A549 (cell line): ENCODE results near the gene ROR1.

Experiments
- RNF2 ChIP-seq: fragments of 200-600 bp; sonication (generic); IDR thresholded peaks from 2 replicates; pipeline ENCODE4 v1.6.1; 2016; ENCODE audit warnings: low read depth, mild to moderate bottlenecking, antibody characterized with exemption, moderate library complexity, borderline replicate concordance
- ZFP36 ChIP-seq: fragments of 450-650 bp; IDR thresholded peaks from 2 replicates; pipeline ENCODE4 v1.6.1; 2014; ENCODE audit warnings: borderline replicate concordance; ENCODE audit not compliant: partially characterized antibody
- TF ChIP-seq, protein P1 (sequence below): fragments of >200 bp; sonication (Bioruptor Twin); formaldehyde crosslinking; IDR thresholded peaks from 3 replicates; pipeline ENCODE4 v1.5.1; 2016

DNA sequence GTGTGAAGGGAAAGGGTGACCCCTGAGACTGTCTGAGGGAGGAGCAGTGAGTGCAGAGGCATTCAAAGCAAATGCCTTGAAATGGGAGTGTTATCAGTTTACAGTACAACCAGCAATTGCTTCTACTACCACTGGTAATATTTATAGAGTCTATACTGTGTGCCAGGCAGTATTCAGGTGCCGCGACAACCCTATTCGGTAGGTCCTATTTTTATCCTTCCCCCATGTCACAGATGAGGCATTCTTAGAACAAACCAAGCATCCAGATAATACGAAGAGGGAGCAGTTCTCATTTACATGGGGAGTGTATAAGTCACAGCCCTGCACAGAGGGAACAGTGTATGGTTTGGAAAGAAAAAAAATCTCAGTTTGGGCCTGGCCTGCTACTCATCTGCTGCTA is 18.3 kb downstream of the ROR1 start:
- no peak for TF ChIP-seq ZFP36
- TF ChIP-seq, protein P1, sequence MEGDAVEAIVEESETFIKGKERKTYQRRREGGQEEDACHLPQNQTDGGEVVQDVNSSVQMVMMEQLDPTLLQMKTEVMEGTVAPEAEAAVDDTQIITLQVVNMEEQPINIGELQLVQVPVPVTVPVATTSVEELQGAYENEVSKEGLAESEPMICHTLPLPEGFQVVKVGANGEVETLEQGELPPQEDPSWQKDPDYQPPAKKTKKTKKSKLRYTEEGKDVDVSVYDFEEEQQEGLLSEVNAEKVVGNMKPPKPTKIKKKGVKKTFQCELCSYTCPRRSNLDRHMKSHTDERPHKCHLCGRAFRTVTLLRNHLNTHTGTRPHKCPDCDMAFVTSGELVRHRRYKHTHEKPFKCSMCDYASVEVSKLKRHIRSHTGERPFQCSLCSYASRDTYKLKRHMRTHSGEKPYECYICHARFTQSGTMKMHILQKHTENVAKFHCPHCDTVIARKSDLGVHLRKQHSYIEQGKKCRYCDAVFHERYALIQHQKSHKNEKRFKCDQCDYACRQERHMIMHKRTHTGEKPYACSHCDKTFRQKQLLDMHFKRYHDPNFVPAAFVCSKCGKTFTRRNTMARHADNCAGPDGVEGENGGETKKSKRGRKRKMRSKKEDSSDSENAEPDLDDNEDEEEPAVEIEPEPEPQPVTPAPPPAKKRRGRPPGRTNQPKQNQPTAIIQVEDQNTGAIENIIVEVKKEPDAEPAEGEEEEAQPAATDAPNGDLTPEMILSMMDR = no peak
- TF ChIP-seq RNF2 = no peak
